Retinal pigment epithelial cell (primary cell): ENCODE measurements around the gene FOSB.

Source experiments
- DNase-seq: peaks from one replicate; pipeline ENCODE4 v3.0.0-alpha.2; 2010; ENCODE audit warnings: low read depth
- H3K4me3 ChIP-seq: 2 replicates; pipeline ENCODE4 v1.5.1; 2011; ENCODE audit warnings: mild to moderate bottlenecking, low read length, control low read depth, moderate library complexity
- TF ChIP-seq, protein P1 (sequence below): conservative IDR thresholded peaks from 2 replicates; pipeline ENCODE4 v1.5.1; 2011; ENCODE audit warnings: low read depth, low read length, control low read depth, inconsistent platforms

FOSB gene

DNA sequence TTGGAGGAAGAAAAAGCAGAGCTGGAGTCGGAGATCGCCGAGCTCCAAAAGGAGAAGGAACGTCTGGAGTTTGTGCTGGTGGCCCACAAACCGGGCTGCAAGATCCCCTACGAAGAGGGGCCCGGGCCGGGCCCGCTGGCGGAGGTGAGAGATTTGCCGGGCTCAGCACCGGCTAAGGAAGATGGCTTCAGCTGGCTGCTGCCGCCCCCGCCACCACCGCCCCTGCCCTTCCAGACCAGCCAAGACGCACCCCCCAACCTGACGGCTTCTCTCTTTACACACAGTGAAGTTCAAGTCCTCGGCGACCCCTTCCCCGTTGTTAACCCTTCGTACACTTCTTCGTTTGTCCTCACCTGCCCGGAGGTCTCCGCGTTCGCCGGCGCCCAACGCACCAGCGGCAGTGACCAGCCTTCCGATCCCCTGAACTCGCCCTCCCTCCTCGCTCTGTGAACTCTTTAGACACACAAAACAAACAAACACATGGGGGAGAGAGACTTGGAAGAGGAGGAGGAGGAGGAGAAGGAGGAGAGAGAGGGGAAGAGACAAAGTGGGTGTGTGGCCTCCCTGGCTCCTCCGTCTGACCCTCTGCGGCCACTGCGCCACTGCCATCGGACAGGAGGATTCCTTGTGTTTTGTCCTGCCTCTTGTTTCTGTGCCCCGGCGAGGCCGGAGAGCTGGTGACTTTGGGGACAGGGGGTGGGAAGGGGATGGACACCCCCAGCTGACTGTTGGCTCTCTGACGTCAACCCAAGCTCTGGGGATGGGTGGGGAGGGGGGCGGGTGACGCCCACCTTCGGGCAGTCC, 5.0 kb downstream of the FOSB start:
- DNase-seq, result no peak
- TF ChIP-seq, protein P1, sequence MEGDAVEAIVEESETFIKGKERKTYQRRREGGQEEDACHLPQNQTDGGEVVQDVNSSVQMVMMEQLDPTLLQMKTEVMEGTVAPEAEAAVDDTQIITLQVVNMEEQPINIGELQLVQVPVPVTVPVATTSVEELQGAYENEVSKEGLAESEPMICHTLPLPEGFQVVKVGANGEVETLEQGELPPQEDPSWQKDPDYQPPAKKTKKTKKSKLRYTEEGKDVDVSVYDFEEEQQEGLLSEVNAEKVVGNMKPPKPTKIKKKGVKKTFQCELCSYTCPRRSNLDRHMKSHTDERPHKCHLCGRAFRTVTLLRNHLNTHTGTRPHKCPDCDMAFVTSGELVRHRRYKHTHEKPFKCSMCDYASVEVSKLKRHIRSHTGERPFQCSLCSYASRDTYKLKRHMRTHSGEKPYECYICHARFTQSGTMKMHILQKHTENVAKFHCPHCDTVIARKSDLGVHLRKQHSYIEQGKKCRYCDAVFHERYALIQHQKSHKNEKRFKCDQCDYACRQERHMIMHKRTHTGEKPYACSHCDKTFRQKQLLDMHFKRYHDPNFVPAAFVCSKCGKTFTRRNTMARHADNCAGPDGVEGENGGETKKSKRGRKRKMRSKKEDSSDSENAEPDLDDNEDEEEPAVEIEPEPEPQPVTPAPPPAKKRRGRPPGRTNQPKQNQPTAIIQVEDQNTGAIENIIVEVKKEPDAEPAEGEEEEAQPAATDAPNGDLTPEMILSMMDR, result no peak
- H3K4me3 ChIP-seq, result peak overlapping the region; percentile 37

DNA sequence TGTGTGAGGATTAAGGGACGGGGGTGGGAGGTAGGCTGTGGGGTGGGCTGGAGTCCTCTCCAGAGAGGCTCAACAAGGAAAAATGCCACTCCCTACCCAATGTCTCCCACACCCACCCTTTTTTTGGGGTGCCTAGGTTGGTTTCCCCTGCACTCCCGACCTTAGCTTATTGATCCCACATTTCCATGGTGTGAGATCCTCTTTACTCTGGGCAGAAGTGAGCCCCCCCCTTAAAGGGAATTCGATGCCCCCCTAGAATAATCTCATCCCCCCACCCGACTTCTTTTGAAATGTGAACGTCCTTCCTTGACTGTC, 5.5 kb downstream of the FOSB start:
- no peak overlapping the region for H3K4me3 ChIP-seq
- DNase-seq, result no peak
- TF ChIP-seq, protein P1, result no peak

GRCh38 chr19:45473682-45474605, 6.1 kb downstream of the FOSB start:
- H3K4me3 ChIP-seq, result no peak overlapping the region
- TF ChIP-seq, protein P1, result no peak
- no peak for DNase-seq

DNA sequence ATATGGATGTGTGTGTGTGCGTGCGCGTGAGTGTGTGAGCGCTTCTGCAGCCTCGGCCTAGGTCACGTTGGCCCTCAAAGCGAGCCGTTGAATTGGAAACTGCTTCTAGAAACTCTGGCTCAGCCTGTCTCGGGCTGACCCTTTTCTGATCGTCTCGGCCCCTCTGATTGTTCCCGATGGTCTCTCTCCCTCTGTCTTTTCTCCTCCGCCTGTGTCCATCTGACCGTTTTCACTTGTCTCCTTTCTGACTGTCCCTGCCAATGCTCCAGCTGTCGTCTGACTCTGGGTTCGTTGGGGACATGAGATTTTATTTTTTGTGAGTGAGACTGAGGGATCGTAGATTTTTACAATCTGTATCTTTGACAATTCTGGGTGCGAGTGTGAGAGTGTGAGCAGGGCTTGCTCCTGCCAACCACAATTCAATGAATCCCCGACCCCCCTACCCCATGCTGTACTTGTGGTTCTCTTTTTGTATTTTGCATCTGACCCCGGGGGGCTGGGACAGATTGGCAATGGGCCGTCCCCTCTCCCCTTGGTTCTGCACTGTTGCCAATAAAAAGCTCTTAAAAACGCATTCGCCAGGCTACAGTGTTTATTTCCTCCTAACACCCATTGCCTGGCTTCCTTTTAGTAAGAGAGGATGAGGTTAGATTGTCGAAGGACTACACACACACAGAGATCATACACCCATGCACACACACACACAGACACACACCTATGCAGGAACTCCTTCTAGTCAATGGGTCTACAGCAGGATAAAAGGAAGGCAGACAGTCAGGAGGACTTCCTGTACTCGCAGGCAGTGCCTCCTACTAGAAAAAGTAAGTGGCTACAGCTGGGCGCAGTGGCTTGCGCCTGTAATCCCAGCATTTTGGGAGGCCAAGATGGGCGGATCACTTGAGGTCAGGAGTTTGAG, 7.1 kb downstream of the FOSB start:
- H3K4me3 ChIP-seq, result no peak overlapping the region
- TF ChIP-seq, protein P1, result no peak

GRCh38 chr19:45475537-45476291, 7.9 kb downstream of the FOSB start:
- no peak for DNase-seq
- TF ChIP-seq, protein P1, result no peak

More for the DNA sequence above, 7.1 kb downstream of the FOSB start:
- no peak for DNase-seq

GRCh38 chr19:45476304-45476703, 8.5 kb downstream of the FOSB start:
- H3K4me3 ChIP-seq, result no peak overlapping the region
- no peak for DNase-seq
- TF ChIP-seq, protein P1, result no peak

More at GRCh38 chr19:45475537-45476291, 7.9 kb downstream of the FOSB start:
- no peak overlapping the region for H3K4me3 ChIP-seq
